ENCODE data around the gene NEK3. TPM values are rescaled to one million over a fixed set of nuclear protein-coding genes. Genes with fewer than 3 reads are reported as not detected.
"Not testable (repeated sequence)": the region's sequence is repeated elsewhere in the genome, so short reads cannot be mapped to it uniquely, and the experiment has no call there.

The NEK3 gene
- total RNA-seq, 1 experiment from 2014 or later: 1.6 TPM

DNA sequence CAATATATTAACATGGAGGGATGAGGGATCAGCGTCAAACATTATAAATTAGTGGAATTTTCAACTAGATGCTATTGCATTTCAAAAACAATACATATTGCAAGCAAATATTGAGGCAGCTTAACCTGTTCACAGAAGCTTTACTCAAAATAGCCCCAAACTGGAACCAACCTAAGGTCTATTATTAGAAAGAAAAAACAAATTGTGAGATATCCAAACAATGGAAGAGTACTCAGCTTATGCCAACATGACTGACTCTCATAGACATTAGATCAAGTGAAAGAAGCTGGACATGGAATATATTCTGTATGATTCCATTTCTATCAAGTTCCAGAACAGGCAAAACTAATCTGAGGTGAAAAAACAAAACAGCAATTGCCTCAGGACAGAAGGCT lies 27.6 kb upstream of the NEK3 start:
- H3K4me2 ChIP-seq: no peak overlapping the region
- no peak overlapping the region for H3K27ac ChIP-seq
- H3K9me2 ChIP-seq (ENCODE audit: insufficient read depth): no peaks in the 10 kb centered on the region
- no TSS peak for BruUV-seq (replicated peaks)
- no peak for DNase-seq
- H3K4me1 ChIP-seq (replicated peaks; ENCODE audit: insufficient read depth): no peaks in the 10 kb centered on the region
- intact Hi-C loops (cut with micrococcal nuclease; ENCODE audit: unreplicated experiment): no loop called here
- TF ChIP-seq, protein P1, sequence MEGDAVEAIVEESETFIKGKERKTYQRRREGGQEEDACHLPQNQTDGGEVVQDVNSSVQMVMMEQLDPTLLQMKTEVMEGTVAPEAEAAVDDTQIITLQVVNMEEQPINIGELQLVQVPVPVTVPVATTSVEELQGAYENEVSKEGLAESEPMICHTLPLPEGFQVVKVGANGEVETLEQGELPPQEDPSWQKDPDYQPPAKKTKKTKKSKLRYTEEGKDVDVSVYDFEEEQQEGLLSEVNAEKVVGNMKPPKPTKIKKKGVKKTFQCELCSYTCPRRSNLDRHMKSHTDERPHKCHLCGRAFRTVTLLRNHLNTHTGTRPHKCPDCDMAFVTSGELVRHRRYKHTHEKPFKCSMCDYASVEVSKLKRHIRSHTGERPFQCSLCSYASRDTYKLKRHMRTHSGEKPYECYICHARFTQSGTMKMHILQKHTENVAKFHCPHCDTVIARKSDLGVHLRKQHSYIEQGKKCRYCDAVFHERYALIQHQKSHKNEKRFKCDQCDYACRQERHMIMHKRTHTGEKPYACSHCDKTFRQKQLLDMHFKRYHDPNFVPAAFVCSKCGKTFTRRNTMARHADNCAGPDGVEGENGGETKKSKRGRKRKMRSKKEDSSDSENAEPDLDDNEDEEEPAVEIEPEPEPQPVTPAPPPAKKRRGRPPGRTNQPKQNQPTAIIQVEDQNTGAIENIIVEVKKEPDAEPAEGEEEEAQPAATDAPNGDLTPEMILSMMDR (conservative IDR thresholded peaks at IDR 0.05): no peak
- TF ChIP-seq EZH2 (IDR thresholded peaks at IDR 0.05; ENCODE audit: low read depth): no peak
- peaks cover 9% of the 10 kb centered on the region; the same call in 1 of the 2 replicates for H3K36me3 ChIP-seq (ENCODE audit: low read depth)
- ChIA-PET CTCF (no interaction called here), POLR2A (ENCODE audit: unreplicated experiment) (no interaction called here)
- H3F3A ChIP-seq (ENCODE audit: insufficient read depth, low read depth): no peaks in the 10 kb centered on the region
- no peaks in the 10 kb centered on the region for H4K20me1 ChIP-seq (ENCODE audit: insufficient read depth)
- no peaks in the 10 kb centered on the region for H3K9me3 ChIP-seq (ENCODE audit: insufficient read depth, low read depth)
- no peak overlapping the region for H2AFZ ChIP-seq
- no peaks in the 10 kb centered on the region for H3K27me3 ChIP-seq (ENCODE audit: insufficient read depth, low read depth)
- no peak overlapping the region for H3K4me3 ChIP-seq
- H3K79me2 ChIP-seq (ENCODE audit: low read depth): peaks cover 3% of the 10 kb centered on the region; the same call in 1 of the 2 replicates

DNA sequence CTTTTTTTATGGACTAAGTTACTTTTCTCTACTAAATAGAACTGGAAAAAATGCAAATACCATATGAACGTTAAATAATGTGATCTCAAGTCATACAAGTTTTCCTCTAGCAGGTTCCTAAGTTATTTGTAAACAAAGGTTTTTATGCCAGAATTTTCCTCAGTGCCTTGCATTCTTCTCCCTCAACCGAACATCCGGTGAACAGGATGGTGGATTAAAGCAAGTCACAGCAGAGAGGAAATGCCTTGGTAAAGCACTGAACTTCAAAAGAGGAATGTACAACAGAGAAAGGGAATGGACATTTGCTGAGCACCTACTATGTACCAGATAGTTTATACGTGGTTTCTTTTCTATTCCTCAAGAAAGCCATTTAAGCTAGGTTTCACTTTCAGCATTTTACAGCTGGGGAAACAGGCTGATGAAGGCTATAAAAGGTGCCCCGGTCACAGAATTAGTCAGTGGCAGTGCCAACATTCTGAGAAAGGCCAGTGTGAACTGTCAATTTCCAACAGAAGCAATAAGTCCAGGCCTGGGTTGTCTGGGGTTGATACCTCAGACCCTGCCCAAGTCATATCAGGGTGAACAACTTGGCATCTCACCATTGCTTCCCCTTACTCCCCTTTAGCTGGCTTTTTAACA lies 22.0 kb upstream of the NEK3 start:
- BruUV-seq (replicated peaks); intact Hi-C loops (cut with micrococcal nuclease; ENCODE audit: unreplicated experiment); POLR2A ChIA-PET (ENCODE audit: unreplicated experiment); H3F3A ChIP-seq (ENCODE audit: insufficient read depth, low read depth); H3K9me3 ChIP-seq (ENCODE audit: insufficient read depth, low read depth); DNase-seq; H3K4me2 ChIP-seq; H3K4me1 ChIP-seq (replicated peaks; ENCODE audit: insufficient read depth); H3K79me2 ChIP-seq (ENCODE audit: low read depth); H4K20me1 ChIP-seq (ENCODE audit: insufficient read depth); H3K9me2 ChIP-seq (ENCODE audit: insufficient read depth); H3K27ac ChIP-seq; CTCF ChIA-PET; H2AFZ ChIP-seq; H3K36me3 ChIP-seq (ENCODE audit: low read depth); H3K4me3 ChIP-seq; H3K27me3 ChIP-seq (ENCODE audit: insufficient read depth, low read depth): not testable (repeated sequence)

DNA sequence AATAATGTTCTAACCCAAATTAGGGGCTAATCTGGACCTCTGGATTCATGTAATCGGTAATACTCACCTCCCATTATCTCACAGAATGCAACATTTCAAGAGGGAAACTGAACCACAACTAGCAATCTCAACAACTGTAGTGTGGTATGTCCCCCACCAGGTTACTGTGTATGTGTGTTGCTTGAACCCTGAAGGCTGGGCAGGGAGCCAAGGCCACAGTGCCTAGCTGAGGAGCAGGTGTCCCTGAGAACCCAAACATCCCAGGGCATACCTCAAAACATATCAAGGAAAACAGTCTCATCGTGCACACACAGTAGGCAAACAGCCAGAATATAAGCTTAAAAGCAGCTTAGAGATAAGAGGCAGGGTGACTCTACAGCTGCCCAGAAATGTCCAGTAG lies 20.5 kb upstream of the NEK3 start:
- Histone ChIP-seq H3K27me3 (ENCODE audit: insufficient read depth, low read depth) (no peaks in the 10 kb centered on the region), H3K4me1 (replicated peaks; ENCODE audit: insufficient read depth) (no peaks in the 10 kb centered on the region), H2AFZ (no peak overlapping the region), H3K79me2 (ENCODE audit: low read depth) (no peaks in the 10 kb centered on the region), H3K4me3 (no peak overlapping the region), H3K36me3 (ENCODE audit: low read depth) (0 out of 2 replicates have a peak, but pooled peaks cover 6% of the 10 kb centered on the region), H3K4me2 (no peak overlapping the region), H3F3A (ENCODE audit: insufficient read depth, low read depth) (no peaks in the 10 kb centered on the region), H4K20me1 (ENCODE audit: insufficient read depth) (no peaks in the 10 kb centered on the region), H3K9me2 (ENCODE audit: insufficient read depth) (no peaks in the 10 kb centered on the region), H3K27ac (no peak overlapping the region), H3K9me3 (ENCODE audit: insufficient read depth, low read depth) (no peaks in the 10 kb centered on the region)
- ChIA-PET CTCF (no interaction called here), POLR2A (ENCODE audit: unreplicated experiment) (no interaction called here)
- DNase-seq: no peak
- intact Hi-C loops (cut with micrococcal nuclease; ENCODE audit: unreplicated experiment): no loop called here
- BruUV-seq (replicated peaks): no TSS peak
- TF ChIP-seq EZH2 (IDR thresholded peaks at IDR 0.05; ENCODE audit: low read depth): no peak
- TF ChIP-seq, protein P1 (conservative IDR thresholded peaks at IDR 0.05): no peak

DNA sequence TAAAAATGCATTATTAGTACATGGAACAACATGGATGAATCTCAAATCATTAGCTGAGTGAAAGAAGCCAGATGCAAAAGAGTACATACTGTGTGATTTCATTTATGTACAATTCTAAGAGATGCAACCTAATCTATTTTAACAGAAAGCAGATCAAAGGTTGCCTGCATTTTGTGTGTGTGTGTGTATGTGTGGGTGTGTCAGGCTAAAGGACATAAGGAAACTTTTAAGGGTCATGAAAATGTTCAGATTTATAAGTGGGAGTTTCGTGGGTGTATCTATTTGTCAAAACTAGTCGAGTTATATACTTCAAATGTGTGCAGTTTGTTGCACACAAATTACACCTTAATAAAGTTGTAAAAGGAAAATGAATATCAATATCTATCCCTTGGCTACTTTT lies 17.9 kb upstream of the NEK3 start:
- Histone ChIP-seq H3K4me1 (replicated peaks; ENCODE audit: insufficient read depth) (no peaks in the 10 kb centered on the region), H3K79me2 (ENCODE audit: low read depth) (no peaks in the 10 kb centered on the region), H3F3A (ENCODE audit: insufficient read depth, low read depth) (no peaks in the 10 kb centered on the region), H4K20me1 (ENCODE audit: insufficient read depth) (no peaks in the 10 kb centered on the region), H3K36me3 (ENCODE audit: low read depth) (no peaks in the 10 kb centered on the region), H3K9me2 (ENCODE audit: insufficient read depth) (no peaks in the 10 kb centered on the region), H3K27me3 (ENCODE audit: insufficient read depth, low read depth) (no peaks in the 10 kb centered on the region), H2AFZ (no peak overlapping the region), H3K4me3 (no peak overlapping the region), H3K9me3 (ENCODE audit: insufficient read depth, low read depth) (no peaks in the 10 kb centered on the region), H3K4me2 (no peak overlapping the region), H3K27ac (no peak overlapping the region)
- intact Hi-C loops (cut with micrococcal nuclease; ENCODE audit: unreplicated experiment): no loop called here
- BruUV-seq (replicated peaks): no TSS peak
- TF ChIP-seq, protein P1 (conservative IDR thresholded peaks at IDR 0.05): no peak
- no peak for TF ChIP-seq EZH2 (IDR thresholded peaks at IDR 0.05; ENCODE audit: low read depth)
- DNase-seq: no peak
- POLR2A ChIA-PET (ENCODE audit: unreplicated experiment): no interaction called here
- CTCF ChIA-PET: no interaction called here

DNA sequence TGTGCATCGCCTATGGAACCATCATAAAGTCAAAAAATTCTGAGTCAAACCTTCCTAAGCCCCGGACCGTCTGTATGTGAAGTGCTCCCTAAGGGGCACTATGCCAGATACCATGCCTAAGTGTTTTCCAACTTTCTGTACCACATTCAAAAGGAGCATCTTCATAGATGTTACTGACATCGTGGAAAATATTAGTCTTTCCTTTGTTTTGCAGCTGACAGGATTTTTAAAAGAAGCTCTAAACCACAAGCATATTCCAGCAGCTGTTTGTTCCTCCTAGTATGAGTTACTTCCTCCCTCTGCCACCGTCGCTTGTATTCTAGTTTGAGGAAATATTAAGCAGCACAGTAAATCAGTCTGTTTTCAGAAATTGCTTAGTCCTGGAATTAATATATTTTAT lies 14.6 kb upstream of the NEK3 start:
- H3F3A ChIP-seq (ENCODE audit: insufficient read depth, low read depth); H3K36me3 ChIP-seq (ENCODE audit: low read depth); H3K27me3 ChIP-seq (ENCODE audit: insufficient read depth, low read depth); BruUV-seq (replicated peaks); H3K4me1 ChIP-seq (replicated peaks; ENCODE audit: insufficient read depth); H3K27ac ChIP-seq; H3K79me2 ChIP-seq (ENCODE audit: low read depth); CTCF ChIA-PET; H4K20me1 ChIP-seq (ENCODE audit: insufficient read depth); H3K9me3 ChIP-seq (ENCODE audit: insufficient read depth, low read depth); H3K9me2 ChIP-seq (ENCODE audit: insufficient read depth); intact Hi-C loops (cut with micrococcal nuclease; ENCODE audit: unreplicated experiment); H3K4me2 ChIP-seq; DNase-seq; H3K4me3 ChIP-seq; H2AFZ ChIP-seq: not testable (repeated sequence)
- POLR2A ChIA-PET (ENCODE audit: unreplicated experiment): interaction anchor here (0.5 kb wide), 1 partner anchor 266 kb away, joined by 7 read pairs; no protein-coding TSS in a partner anchor
